ENCODE measurements around the gene STK40. TPM values are rescaled to one million over a fixed set of nuclear protein-coding genes. Genes with fewer than 3 reads are reported as not detected.

Gene STK40
- total RNA-seq, 4 donors from 2014 or later: 58.7 to 73.1 (median 63.0) TPM

GRCh38 chr1:36297062-36297461 is 88.7 kb downstream of the STK40 start:
- 81 to 82% methylated on average over 2 of the region's 2 CpGs for WGBS, 2 donors
- no peak for DNase-seq (ENCODE audit: low spot score in 2 of 2)
- no peak overlapping the region for H3K4me3 ChIP-seq (ENCODE audit: low read depth, poor library complexity, severe bottlenecking)
- no peak for TF ChIP-seq CTCF (IDR thresholded peaks at IDR 0.05)
- no peak for TF ChIP-seq POLR2A (IDR thresholded peaks at IDR 0.05)
- intact Hi-C loops (cut with DNase I; ENCODE audit: low total_unique reads): no loop called here

GRCh38 chr1:36295390-36295789 is 90.3 kb downstream of the STK40 start:
- 87% methylated on average over 2 of the region's 2 CpGs for WGBS, 2 donors
- no peak for DNase-seq (ENCODE audit: low spot score in 2 of 2)
- intact Hi-C loops (cut with DNase I; ENCODE audit: low total_unique reads): no loop called here
- TF ChIP-seq POLR2A (IDR thresholded peaks at IDR 0.05) (no peak), CTCF (IDR thresholded peaks at IDR 0.05) (no peak)
- no peak overlapping the region for H3K4me3 ChIP-seq (ENCODE audit: low read depth, poor library complexity, severe bottlenecking)

Other genes with a start within 250 kb of the STK40 start
- gene TRAPPC3, start 236.4 kb downstream of the STK40 start, total RNA-seq: 100 to 1,000 TPM in 2 of 4 donors, 10 to 100 TPM in 2; 78.3 to 113 (median 104) TPM
- 100 to 1,000 TPM; 115 to 171 (median 153) TPM for gene MAP7D1, start 229.8 kb downstream of the STK40 start, total RNA-seq
- gene THRAP3, start 161.5 kb downstream of the STK40 start, total RNA-seq: 100 to 1,000 TPM in 1 of 4 donors, 10 to 100 TPM in 3; 64.1 to 102 (median 76.9) TPM
- 10 to 100 TPM in 3 of 4 donors, 1 to 10 TPM in 1; 9.8 to 20.9 (median 14.6) TPM for gene SH3D21, start 79.6 kb downstream of the STK40 start, total RNA-seq
- 10 to 100 TPM; 29.8 to 35.5 (median 34.3) TPM for gene EVA1B, start 62.3 kb downstream of the STK40 start, total RNA-seq
- gene LSM10, start 12.0 kb upstream of the STK40 start, total RNA-seq: 10 to 100 TPM; 21.0 to 32.2 (median 27.0) TPM
- gene OSCP1, start 64.5 kb upstream of the STK40 start, total RNA-seq: 1 to 10 TPM; 4.0 to 8.5 (median 4.8) TPM
- gene MRPS15, start 78.5 kb upstream of the STK40 start, total RNA-seq: 10 to 100 TPM; 62.8 to 84.6 (median 65.1) TPM
- gene CSF3R, start 97.0 kb upstream of the STK40 start, total RNA-seq: 1 to 10 TPM in 3 of 4 donors, under 1 TPM in 1; 0.69 to 3.1 (median 2.3) TPM